ENCODE results near the gene SIX5. TPM values are rescaled to one million over a fixed set of nuclear protein-coding genes. Genes with fewer than 3 reads are reported as not detected.

The SIX5 gene
- total and polyA plus RNA-seq, 9 of the 15 experiments (the other 6 are each of a cell fraction or from before 2014, with no cell fraction given), result 1.4 to 17.2 (median 7.4) TPM; not detected in 2

DNA sequence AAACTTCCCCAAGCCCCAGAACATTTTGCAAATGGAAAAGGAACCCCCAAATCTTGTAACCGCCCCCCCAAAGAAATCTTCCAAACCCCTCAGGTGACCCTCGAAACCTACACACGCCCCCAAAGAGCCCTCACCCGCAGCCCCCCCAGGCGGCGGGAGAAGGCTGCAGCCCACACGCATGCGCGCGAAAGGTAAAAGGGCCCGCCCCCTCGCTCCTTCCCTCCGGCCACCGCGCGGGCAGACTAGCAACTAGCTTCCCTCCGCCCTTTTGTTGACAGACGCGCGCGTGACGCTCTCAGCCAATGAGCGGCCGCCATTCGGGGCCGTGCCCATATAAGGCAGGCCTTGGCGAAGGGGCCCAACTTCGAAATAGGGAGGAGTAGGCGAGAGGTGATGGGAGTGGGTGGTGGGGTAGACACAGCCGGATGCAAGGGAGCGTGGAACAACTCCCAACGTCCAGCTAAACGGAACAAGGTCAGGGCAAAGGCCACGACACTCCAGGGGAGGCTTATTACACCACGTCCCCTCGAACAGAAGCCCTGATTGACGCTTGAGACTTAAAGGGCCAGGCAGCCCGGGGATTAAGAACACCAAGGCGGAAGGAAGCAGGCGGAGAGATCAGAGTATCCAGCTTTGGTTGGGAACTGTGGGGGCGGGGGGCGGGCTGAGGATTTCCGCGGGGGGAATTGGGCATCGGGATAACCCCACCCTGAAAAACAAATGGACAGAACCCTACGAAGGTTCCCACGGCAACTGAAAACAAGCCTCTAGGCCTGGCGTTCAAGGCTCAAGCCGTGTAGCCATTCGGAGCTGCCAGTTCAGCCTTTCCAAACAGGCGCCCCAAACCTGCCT lies 51.7 kb downstream of the SIX5 start (continued):
- TF ChIP-seq SOX6 (IDR thresholded peaks at IDR 0.05), result peak; percentile 83
- TF ChIP-seq NELFE (IDR thresholded peaks at IDR 0.05; ENCODE audit: insufficient read depth, insufficient read length), result no peak
- TF ChIP-seq POLR2G (IDR thresholded peaks at IDR 0.05; ENCODE audit: low read depth, low read length), result peak; percentile 81
- TF ChIP-seq, protein P1, sequence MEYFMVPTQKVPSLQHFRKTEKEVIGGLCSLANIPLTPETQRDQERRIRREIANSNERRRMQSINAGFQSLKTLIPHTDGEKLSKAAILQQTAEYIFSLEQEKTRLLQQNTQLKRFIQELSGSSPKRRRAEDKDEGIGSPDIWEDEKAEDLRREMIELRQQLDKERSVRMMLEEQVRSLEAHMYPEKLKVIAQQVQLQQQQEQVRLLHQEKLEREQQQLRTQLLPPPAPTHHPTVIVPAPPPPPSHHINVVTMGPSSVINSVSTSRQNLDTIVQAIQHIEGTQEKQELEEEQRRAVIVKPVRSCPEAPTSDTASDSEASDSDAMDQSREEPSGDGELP (CRISPR knock-in tag; IDR thresholded peaks at IDR 0.05; ENCODE audit: borderline replicate concordance), result peak; percentile 95
- TF ChIP-seq POLR2A (conservative IDR thresholded peaks at IDR 0.05), result peak; percentile 70
- TF ChIP-seq POU5F1 (IDR thresholded peaks at IDR 0.05; ENCODE audit: borderline replicate concordance, low read depth, low read length, partially characterized antibody), result no peak
- TF ChIP-seq ARHGAP35 (IDR thresholded peaks at IDR 0.05; ENCODE audit: partially characterized antibody), result no peak
- TF ChIP-seq ZC3H11A (IDR thresholded peaks at IDR 0.05; ENCODE audit: low read depth, low read length), result no peak
- TF ChIP-seq XRCC5 (IDR thresholded peaks at IDR 0.05; ENCODE audit: low read depth, low read length), result peak; percentile 88
- TF ChIP-seq ZBTB17 (CRISPR knock-in tag; IDR thresholded peaks at IDR 0.05), result 0 out of 2 replicates have a peak, but pooled peaks have one; percentile 12
- TF ChIP-seq ZNF165 (CRISPR knock-in tag; IDR thresholded peaks at IDR 0.05; ENCODE audit: borderline replicate concordance), result no peak
- TF ChIP-seq, protein P2, sequence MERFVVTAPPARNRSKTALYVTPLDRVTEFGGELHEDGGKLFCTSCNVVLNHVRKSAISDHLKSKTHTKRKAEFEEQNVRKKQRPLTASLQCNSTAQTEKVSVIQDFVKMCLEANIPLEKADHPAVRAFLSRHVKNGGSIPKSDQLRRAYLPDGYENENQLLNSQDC (CRISPR knock-in tag; IDR thresholded peaks at IDR 0.05), result peak; percentile 67
- TF ChIP-seq RBM25 (IDR thresholded peaks at IDR 0.05; ENCODE audit: low read depth, low read length, severe bottlenecking), result peak; percentile 85
- TF ChIP-seq, protein P3, sequence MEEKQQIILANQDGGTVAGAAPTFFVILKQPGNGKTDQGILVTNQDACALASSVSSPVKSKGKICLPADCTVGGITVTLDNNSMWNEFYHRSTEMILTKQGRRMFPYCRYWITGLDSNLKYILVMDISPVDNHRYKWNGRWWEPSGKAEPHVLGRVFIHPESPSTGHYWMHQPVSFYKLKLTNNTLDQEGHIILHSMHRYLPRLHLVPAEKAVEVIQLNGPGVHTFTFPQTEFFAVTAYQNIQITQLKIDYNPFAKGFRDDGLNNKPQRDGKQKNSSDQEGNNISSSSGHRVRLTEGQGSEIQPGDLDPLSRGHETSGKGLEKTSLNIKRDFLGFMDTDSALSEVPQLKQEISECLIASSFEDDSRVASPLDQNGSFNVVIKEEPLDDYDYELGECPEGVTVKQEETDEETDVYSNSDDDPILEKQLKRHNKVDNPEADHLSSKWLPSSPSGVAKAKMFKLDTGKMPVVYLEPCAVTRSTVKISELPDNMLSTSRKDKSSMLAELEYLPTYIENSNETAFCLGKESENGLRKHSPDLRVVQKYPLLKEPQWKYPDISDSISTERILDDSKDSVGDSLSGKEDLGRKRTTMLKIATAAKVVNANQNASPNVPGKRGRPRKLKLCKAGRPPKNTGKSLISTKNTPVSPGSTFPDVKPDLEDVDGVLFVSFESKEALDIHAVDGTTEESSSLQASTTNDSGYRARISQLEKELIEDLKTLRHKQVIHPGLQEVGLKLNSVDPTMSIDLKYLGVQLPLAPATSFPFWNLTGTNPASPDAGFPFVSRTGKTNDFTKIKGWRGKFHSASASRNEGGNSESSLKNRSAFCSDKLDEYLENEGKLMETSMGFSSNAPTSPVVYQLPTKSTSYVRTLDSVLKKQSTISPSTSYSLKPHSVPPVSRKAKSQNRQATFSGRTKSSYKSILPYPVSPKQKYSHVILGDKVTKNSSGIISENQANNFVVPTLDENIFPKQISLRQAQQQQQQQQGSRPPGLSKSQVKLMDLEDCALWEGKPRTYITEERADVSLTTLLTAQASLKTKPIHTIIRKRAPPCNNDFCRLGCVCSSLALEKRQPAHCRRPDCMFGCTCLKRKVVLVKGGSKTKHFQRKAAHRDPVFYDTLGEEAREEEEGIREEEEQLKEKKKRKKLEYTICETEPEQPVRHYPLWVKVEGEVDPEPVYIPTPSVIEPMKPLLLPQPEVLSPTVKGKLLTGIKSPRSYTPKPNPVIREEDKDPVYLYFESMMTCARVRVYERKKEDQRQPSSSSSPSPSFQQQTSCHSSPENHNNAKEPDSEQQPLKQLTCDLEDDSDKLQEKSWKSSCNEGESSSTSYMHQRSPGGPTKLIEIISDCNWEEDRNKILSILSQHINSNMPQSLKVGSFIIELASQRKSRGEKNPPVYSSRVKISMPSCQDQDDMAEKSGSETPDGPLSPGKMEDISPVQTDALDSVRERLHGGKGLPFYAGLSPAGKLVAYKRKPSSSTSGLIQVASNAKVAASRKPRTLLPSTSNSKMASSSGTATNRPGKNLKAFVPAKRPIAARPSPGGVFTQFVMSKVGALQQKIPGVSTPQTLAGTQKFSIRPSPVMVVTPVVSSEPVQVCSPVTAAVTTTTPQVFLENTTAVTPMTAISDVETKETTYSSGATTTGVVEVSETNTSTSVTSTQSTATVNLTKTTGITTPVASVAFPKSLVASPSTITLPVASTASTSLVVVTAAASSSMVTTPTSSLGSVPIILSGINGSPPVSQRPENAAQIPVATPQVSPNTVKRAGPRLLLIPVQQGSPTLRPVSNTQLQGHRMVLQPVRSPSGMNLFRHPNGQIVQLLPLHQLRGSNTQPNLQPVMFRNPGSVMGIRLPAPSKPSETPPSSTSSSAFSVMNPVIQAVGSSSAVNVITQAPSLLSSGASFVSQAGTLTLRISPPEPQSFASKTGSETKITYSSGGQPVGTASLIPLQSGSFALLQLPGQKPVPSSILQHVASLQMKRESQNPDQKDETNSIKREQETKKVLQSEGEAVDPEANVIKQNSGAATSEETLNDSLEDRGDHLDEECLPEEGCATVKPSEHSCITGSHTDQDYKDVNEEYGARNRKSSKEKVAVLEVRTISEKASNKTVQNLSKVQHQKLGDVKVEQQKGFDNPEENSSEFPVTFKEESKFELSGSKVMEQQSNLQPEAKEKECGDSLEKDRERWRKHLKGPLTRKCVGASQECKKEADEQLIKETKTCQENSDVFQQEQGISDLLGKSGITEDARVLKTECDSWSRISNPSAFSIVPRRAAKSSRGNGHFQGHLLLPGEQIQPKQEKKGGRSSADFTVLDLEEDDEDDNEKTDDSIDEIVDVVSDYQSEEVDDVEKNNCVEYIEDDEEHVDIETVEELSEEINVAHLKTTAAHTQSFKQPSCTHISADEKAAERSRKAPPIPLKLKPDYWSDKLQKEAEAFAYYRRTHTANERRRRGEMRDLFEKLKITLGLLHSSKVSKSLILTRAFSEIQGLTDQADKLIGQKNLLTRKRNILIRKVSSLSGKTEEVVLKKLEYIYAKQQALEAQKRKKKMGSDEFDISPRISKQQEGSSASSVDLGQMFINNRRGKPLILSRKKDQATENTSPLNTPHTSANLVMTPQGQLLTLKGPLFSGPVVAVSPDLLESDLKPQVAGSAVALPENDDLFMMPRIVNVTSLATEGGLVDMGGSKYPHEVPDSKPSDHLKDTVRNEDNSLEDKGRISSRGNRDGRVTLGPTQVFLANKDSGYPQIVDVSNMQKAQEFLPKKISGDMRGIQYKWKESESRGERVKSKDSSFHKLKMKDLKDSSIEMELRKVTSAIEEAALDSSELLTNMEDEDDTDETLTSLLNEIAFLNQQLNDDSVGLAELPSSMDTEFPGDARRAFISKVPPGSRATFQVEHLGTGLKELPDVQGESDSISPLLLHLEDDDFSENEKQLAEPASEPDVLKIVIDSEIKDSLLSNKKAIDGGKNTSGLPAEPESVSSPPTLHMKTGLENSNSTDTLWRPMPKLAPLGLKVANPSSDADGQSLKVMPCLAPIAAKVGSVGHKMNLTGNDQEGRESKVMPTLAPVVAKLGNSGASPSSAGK (IDR thresholded peaks at IDR 0.05), result no peak; the same call in 1 of the 2 replicates
- no peak for TF ChIP-seq ZNF174 (CRISPR knock-in tag; IDR thresholded peaks at IDR 0.05)
- peak; percentile 76; the same call in 1 of the 2 replicates for TF ChIP-seq ZNF197 (CRISPR knock-in tag; IDR thresholded peaks at IDR 0.05; ENCODE audit: low read depth)
